DMS 273 treated with DMSO at 0.1 percent for 48 hours (cell line): ENCODE measurements around the gene DBI.

Experiments
- DNase-seq: peaks from one replicate; lab custom pipeline; 2025; lab: John Stamatoyannopoulos, UW

DBI gene

DNA sequence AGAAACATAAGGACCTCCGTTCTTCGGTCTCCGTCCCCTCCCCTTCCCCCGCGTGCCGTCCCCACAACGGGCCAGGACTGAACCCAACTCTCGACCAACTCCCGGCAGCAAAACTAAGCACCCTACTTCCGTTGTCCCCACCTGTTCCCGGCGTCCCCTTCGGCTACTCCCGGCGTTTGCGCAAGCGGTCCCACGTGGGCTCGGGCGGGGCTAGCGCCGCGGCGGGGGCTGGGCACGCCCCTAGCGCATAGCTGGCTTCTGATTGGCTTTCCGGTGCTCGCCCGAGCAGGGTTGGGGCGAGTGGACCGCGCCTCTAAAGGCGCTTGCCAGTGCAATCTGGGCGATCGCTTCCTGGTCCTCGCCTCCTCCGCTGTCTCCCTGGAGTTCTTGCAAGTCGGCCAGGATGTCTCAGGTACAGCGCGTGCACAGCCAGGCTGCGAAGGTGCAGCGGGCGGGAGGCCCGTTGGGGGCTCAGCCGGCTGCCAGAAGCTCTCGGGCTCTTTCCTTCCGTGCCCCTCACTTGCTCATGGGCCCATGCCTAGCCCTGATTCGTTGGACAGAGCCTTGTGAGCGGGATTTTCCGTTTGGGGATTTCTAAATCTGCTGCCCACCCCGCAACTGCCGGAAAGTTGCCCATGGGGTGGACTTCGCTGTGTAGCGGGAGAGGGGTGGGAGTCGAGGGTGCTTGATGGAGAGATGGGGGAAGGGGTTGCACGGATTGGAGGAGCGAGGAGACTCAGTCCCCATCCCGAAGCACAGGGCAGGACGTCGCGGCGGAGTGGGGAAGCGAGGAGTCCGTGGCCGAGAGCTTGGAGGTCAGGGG, at the start of gene DBI, which contains the start of gene C2orf76:
Gene DBI, plus strand, starts transcription at position 329 of the 823 bp plus-strand sequence. Its CDS starts 75 bp downstream, at position 404.
Gene C2orf76, minus strand, starts transcription at position 186 of the 823 bp plus-strand sequence. CDS start 26,875 bp downstream, outside the sequence.
- peak; percentile 91 for DNase-seq

DNA sequence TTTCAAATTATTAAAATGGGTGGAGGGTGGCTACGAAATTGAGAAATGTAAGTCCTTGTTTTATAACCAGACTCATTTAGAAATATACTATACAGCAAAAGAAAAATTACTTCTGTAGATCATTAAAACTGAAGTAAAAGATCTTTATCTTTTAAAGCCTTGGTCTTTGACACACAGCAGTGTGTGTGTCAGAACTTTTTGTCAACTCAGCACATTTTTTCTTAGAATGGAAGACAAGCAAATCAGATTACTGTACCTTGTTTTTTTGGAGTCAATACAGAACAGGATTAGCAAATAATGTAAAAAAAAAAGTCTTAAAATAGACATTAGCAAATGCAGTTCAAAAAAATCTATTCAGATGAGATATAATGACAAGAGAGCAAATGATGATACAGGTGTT, 49.2 kb upstream of the DBI start:
- DNase-seq, result no peak

- DNase-seq, result no peak
Observed at GRCh38 chr2:119319593-119319992, 47.2 kb upstream of the DBI start.

DNA sequence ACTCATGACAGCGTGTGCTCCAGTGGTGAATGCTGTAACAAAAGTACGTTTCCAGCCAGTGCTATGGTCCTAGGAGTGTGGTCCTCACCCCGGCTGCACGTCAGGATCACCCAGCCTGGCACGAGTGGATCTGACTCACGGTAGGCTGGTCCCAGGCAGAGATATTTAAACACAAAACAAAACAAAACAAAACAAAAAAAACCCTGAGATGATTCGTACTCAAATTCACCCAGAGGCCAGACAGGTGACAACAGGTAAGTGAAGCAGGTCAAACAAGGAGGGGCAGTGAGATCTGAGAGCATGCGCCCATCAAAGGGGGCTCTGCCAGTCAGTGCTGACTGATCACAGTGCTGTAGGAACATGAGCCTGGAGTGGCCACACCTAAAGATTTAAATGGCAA, 43.3 kb upstream of the DBI start:
- no peak for DNase-seq

DNA sequence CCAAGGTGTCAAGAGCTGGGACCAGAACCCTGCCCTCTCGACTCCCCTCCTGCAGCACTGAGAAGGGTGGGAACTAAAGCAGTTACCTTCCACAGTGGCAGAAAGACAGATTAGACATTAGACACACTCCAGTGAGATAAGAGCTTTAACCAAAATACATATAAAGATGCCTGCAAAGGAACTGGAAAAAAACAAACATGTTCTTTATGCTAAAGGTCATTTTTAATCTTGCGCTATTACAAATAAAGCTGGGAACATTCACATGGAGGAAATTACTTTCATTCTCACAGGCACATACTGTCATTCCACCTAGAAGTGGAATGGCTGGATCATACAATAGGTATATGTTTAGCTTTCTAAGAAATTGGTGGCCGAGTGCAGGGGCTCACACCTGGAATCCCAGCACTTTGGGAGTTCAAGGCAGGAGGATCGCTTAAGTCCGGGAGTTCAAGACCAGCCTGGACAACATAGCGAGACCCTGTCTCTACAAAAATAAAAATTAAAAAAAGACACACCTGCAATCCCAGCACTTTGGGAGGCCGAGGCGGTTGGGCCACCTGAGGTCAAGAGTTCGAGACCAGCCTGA, 42.0 kb upstream of the DBI start:
- no peak for DNase-seq

GRCh38 chr2:119326938-119327337, 39.8 kb upstream of the DBI start:
- DNase-seq, result no peak

- DNase-seq, result no peak
Observed at GRCh38 chr2:119327431-119327830, 39.3 kb upstream of the DBI start.

DNA sequence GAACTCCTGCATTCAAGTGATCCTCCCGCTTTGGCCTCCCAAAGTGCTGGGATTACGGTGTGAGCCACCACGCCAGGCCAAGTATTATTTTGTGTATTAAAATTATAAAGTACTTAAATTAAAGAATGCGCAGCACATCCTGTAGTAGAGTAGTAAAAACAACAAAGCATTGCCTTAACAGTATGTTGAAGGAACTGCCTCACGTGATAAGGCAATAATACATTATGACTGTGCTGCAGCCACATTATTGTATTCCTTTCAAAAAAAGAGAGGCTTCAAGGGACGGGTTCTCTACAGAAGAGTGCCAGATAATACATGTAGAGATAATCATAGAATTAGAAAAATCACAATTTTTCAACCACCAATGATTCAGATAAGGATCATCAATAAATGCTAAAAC, 33.8 kb upstream of the DBI start:
- no peak for DNase-seq

DNA sequence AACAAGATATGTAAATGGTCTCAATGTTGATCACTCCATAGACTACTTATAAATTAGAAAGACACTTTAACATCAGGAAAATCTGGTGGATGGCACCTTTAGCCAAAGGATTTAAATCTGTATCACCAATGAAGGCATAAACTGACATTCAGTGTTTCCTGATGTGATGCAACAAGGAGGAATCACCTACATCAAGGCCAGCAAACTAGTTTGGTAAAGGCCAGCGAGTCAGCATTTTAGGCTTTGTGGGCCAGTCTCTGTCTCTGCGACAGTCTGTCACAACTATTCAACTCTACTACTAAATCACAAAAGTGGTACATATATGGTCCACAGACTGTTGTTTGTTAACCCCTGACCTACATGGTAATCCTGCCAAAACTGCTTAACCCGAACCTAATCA, 33.4 kb upstream of the DBI start:
- DNase-seq, result no peak

DNA sequence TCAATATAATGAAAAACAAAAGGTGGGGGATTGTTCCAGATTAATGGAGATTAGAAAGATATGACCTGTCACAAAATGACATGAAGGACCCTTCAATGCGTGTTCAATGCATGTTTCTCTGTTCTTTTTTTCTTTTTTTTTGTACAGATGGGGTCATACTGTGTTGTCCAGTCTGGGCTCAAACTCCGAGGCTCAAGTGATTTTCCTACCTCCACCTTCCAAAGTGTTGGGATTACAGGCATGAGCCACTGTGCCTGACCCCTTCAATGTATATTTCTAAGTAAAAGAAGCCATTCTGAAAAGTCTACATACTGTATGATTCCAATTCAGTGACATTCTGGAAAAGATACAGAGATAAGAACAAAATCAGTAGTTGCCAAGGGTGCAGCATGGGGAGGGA, 32.9 kb upstream of the DBI start:
- DNase-seq, result no peak

DNA sequence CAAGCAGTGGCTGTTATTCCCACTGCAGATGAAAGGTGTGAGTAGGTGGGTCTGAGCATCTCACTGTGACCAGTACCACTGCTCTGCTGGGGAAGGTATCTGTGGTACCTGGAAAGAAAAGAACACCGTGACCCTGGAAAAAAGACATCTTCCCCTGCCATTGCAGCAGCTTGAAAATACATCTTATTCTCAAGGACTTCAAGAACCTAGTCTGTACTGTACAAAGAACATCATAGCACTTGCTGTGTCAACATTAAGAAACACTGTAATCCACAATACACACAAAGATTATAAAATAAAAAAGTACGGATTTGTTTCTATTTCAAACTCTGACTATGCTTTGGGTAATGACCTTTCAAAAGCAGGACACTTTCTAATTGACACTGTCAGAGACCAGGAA, 29.0 kb upstream of the DBI start:
- DNase-seq, result no peak

- DNase-seq, result no peak
Observed at GRCh38 chr2:119338272-119338671, 28.5 kb upstream of the DBI start.

DNA sequence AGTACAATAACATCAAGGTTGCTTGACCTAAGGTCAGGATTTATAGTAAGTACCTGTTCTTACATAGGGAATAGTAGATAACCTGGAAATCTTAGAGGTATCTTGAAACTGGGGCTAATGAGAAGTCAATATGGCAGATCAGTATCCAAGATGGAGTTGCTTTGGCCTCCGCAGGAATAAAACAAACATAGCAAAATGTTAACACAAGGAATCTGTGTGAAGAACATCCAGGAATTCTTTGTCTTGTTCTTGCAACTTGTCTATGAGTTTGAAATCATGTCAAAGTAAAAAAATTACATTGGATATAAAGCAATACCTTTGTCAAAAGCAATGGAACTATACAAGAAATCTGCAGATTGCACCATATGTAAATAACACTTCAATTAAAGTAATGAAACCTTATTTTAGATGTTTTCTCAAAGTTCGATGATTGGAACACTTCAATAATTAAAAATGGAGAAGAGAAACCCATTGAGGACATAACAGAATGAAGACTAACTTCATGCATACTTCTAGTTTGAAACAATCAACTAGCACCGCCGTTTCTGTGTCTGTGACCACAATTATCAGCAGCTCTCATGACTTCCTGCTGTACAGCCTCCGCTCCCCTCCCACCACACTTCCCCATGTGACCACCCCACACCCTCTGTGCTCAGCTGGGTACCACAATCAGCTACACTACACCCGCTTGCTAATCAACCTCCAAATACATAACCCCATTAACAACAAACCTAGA, 27.8 kb upstream of the DBI start:
- no peak for DNase-seq

- no peak for DNase-seq
Observed at GRCh38 chr2:119339562-119339923, 27.2 kb upstream of the DBI start.

GRCh38 chr2:119341684-119342083, 25.1 kb upstream of the DBI start:
- DNase-seq, result no peak

DNA sequence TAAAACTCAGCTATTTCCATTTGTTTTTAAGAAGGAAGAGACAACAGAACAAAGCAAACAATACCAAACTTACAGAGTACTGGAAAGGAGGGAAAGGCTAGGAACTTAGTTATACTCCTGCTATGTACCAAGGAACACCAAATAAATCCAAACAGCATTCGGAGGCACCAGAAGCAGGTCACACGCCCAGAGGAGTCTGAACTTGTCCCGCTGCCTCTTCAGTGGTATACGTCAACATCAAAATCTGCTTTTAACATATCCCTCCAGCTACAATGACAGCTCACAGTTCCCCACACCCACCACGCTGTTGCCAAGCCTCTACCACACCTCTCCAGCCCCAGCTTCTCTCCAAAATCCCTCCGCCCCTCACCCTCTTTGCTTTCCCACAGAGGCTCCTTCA, 17.5 kb upstream of the DBI start:
- peak; percentile 15 for DNase-seq

GRCh38 chr2:119350311-119350998, 16.3 kb upstream of the DBI start:
- DNase-seq, result no peak

DNA sequence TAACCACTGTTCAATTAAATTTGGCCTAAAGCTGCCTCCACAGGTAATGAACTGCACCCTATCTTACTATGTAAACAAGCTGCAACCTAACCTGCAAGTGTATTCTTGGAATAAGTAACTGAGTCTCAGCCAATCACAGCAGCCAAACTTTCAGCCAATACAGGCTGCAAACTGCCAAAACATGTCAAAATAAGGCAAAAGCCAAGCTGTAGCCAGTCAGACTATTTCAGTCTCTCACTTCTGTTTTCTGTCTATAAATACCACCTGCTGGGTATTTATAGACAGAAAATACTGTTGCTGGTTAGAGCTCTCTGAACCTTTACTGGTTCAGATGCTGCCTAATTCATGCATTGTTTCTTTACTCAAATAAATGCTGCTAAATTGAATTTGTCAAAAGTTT, 14.4 kb upstream of the DBI start:
- peak; percentile 44 for DNase-seq

DNA sequence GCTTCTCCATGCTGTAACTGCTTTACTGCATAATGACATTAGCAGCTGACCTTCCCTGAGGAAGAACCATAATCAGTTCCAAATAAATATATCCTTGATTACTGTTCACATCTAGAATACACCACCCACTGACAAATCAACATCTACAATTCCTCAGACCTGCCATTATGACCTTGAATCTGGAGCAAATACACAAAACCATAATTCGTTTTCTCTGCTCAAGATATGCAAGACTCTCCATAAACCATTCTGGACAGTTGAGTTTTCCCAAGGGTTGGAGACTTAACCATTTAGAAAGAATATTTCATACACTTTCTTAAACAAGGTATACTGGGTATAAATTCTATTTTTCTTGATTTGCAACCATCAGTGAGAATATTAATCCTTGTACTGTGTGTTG, 11.9 kb upstream of the DBI start:
- no peak for DNase-seq

DNA sequence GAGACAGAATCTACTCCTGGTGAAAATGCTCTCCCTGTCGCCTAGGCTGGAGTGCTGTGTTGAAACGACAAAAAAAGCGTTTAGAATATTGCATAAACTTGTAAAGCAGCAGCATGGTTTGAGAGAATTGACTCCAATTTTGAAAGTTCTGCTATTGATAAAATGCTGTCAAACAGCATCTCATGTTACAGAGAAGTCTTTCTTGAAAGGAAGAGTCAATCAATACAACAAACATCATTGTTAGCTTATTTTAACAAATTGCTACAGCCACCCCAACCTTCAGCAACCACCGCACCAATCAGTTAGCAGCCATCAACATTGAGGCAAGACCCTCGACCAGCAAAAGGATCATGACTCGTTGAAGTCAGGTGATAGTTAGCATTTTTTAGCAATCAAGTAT, 7.0 kb upstream of the DBI start:
- no peak for DNase-seq

GRCh38 chr2:119360423-119360966, 6.3 kb upstream of the DBI start:
- DNase-seq, result no peak

- no peak for DNase-seq
Observed at GRCh38 chr2:119364798-119365197, 2.0 kb upstream of the DBI start.
